Osteocyte (in vitro differentiated cells): ENCODE data around the gene C1QTNF12. TPM values are rescaled to one million over a fixed set of nuclear protein-coding genes. Genes with fewer than 3 reads are reported as not detected.

Source experiments
- DNase-seq: peaks from one replicate; pipeline ENCODE4 v3.0.0; 2021; ENCODE audit warnings: mixed read lengths; ENCODE audit not compliant: unreplicated experiment; ENCODE audit errors: extremely low spot score
- H3K27ac Mint-ChIP-seq: one replicate; pipeline ENCODE4 v1.8.0; 2021; ENCODE audit warnings: mild to moderate bottlenecking, mixed read lengths; ENCODE audit not compliant: unreplicated experiment
- H3K27me3 Mint-ChIP-seq: one replicate; pipeline ENCODE4 v1.8.0; 2021; ENCODE audit warnings: mixed read lengths; ENCODE audit not compliant: unreplicated experiment
- H3K36me3 Mint-ChIP-seq: one replicate; pipeline ENCODE4 v1.8.0; 2021; ENCODE audit warnings: mixed read lengths; ENCODE audit not compliant: unreplicated experiment
- H3K4me1 Mint-ChIP-seq: one replicate; pipeline ENCODE4 v1.8.0; 2021; ENCODE audit warnings: mixed read lengths; ENCODE audit not compliant: unreplicated experiment
- H3K4me3 Mint-ChIP-seq: one replicate; pipeline ENCODE4 v1.8.0; 2021; ENCODE audit warnings: mild to moderate bottlenecking, moderate library complexity, mixed read lengths; ENCODE audit not compliant: unreplicated experiment
- H3K9me3 Mint-ChIP-seq: one replicate; pipeline ENCODE4 v1.8.0; 2021; ENCODE audit warnings: mixed read lengths; ENCODE audit not compliant: unreplicated experiment
- total RNA-seq: library from RNA; stranded (reverse); gene quantifications from 2 replicates; pipeline ENCODE4 v1.2.1, GENCODE V29; 2021
- TF ChIP-seq, protein P1 (sequence below): fragments of 200-600 bp; sonication (generic); IDR thresholded peaks from 2 replicates; pipeline ENCODE4 v1.5.0; 2021; ENCODE audit warnings: antibody characterized with exemption, mild to moderate bottlenecking, moderate library complexity

Gene C1QTNF12
- total RNA-seq, 1 donor from 2014 or later = 3.6 TPM

DNA sequence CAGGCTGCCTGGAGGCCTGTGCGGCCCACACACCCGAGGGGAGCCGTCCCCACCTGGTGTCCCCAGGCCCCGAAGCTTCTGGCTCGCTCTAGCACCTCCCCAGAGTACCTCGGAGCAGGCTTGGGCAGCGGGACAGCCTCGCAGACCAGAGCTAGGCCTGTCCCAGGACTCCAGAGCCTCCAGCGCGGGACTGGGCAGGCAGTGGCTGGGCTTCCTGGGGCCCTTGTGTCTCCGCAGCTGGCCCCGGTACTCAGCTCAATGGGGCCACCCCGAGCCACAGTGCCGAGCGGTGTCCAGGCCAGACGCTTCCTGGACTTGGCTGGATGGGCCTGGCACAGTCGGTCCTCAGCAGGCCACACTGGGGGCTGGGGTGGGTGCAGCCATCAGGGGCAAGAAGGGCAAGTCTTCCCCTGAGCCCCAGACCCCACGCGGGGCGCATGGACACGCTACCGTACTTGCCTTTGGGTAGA, 38.6 kb upstream of the C1QTNF12 start:
- H3K4me1 Mint-ChIP-seq = no peaks in the 10 kb centered on the region
- H3K9me3 Mint-ChIP-seq = no peaks in the 10 kb centered on the region
- TF ChIP-seq, protein P1, sequence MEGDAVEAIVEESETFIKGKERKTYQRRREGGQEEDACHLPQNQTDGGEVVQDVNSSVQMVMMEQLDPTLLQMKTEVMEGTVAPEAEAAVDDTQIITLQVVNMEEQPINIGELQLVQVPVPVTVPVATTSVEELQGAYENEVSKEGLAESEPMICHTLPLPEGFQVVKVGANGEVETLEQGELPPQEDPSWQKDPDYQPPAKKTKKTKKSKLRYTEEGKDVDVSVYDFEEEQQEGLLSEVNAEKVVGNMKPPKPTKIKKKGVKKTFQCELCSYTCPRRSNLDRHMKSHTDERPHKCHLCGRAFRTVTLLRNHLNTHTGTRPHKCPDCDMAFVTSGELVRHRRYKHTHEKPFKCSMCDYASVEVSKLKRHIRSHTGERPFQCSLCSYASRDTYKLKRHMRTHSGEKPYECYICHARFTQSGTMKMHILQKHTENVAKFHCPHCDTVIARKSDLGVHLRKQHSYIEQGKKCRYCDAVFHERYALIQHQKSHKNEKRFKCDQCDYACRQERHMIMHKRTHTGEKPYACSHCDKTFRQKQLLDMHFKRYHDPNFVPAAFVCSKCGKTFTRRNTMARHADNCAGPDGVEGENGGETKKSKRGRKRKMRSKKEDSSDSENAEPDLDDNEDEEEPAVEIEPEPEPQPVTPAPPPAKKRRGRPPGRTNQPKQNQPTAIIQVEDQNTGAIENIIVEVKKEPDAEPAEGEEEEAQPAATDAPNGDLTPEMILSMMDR = no peak
- H3K27ac Mint-ChIP-seq = no peak overlapping the region
- no peak overlapping the region for H3K4me3 Mint-ChIP-seq
- no peak for DNase-seq
- no peaks in the 10 kb centered on the region for H3K27me3 Mint-ChIP-seq
- no peaks in the 10 kb centered on the region for H3K36me3 Mint-ChIP-seq

GRCh38 chr1:1284221-1285101, 37.9 kb upstream of the C1QTNF12 start:
- DNase-seq = no peak
- TF ChIP-seq, protein P1 = no peak
- Mint-ChIP-seq H3K4me3 (no peak overlapping the region), H3K27ac (no peak overlapping the region), H3K9me3 (no peaks in the 10 kb centered on the region), H3K36me3 (no peaks in the 10 kb centered on the region), H3K4me1 (no peaks in the 10 kb centered on the region), H3K27me3 (no peaks in the 10 kb centered on the region)

DNA sequence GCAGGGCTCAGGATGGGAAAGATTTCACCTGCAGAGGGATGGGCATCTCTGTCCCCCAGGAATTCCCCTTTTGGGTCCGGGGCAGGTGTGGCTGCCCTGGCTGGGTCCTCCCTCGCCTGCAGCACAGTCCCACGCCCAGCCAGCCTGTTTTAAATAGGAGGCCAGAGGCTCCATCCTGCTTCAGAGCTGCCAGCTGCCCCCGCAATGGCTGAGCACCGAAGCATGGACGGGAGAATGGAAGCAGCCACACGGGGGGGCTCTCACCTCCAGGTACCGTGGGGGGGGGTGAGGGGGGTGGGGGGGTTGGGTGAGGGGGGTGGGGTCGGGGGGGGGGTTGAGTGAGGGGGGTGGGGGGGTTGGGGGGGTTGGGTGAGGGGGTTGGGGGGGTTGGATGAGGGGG, 37.3 kb upstream of the C1QTNF12 start:
- no peaks in the 10 kb centered on the region for H3K36me3 Mint-ChIP-seq
- no peak overlapping the region for H3K27ac Mint-ChIP-seq
- no peaks in the 10 kb centered on the region for H3K4me1 Mint-ChIP-seq
- no peaks in the 10 kb centered on the region for H3K27me3 Mint-ChIP-seq
- TF ChIP-seq, protein P1 = no peak
- no peak for DNase-seq
- no peak overlapping the region for H3K4me3 Mint-ChIP-seq
- no peaks in the 10 kb centered on the region for H3K9me3 Mint-ChIP-seq

DNA sequence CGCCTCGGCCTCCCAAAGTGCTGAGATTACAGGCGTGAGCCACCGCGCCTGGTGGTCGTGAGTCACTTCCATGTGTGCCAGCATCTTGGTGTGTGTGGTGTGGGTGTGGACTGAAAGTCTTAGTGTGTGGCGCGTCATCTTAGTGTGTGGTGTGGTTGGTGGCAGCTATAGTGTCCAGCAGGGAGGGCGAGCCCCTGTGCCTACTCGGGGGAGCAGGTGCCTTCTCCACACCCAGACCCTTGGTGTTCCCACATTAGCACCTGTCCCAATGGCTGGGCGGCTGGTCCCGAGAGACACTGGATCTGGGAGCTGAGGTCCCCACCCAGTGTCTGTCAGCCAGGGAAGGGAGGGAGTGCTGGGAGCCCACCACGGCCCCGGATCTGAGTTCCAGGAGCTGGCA, 36.5 kb upstream of the C1QTNF12 start:
- no peaks in the 10 kb centered on the region for H3K36me3 Mint-ChIP-seq
- H3K27me3 Mint-ChIP-seq = no peaks in the 10 kb centered on the region
- no peak for DNase-seq
- H3K9me3 Mint-ChIP-seq = no peaks in the 10 kb centered on the region
- no peak overlapping the region for H3K4me3 Mint-ChIP-seq
- no peaks in the 10 kb centered on the region for H3K4me1 Mint-ChIP-seq
- H3K27ac Mint-ChIP-seq = no peak overlapping the region
- TF ChIP-seq, protein P1 = no peak

DNA sequence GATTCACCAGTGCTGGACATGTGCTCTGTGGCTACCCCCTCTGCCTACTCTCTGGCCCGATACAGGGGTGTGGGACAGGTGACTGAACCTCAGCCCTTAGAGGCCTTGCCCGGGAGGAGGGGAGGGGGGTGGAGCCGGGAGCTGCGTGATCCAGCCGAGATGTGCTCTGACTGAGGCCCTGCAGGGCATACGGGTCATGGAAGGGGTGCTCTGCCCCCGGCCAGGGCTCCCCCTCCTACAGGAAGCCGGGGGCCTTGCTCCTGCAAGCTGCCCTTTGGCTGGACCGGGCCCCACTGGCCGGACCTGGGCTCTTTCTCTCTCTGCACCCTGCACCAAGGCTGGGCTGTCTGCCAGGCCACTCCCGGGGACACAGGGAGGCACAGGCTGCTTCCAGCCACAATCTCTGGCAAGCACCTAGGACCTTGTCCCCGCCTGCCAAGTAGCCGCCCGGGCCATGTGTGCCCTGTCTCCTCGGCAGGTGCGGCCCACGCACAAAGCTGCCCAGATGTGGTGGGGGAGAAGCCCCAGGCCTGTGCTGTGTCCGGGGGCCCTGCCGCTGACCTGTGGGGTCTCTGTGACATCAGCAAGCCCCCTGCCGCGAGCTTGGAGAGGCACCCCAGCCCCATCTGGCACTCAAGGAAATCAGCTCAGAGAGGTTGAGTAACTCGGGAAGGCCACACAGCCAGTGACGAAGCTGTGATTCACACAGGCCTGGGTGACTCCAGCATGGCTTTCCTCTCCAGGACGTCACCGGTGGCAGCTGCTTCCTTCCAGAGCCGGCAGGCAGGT, 35.2 kb upstream of the C1QTNF12 start:
- Mint-ChIP-seq H3K4me3 (no peak overlapping the region), H3K27ac (no peak overlapping the region), H3K27me3 (no peaks in the 10 kb centered on the region), H3K9me3 (no peaks in the 10 kb centered on the region), H3K4me1 (no peaks in the 10 kb centered on the region), H3K36me3 (no peaks in the 10 kb centered on the region)
- TF ChIP-seq, protein P1 = no peak
- no peak for DNase-seq
